PFSK-1 (cell line): ENCODE results near the gene NLN.

Experiments used
- POLR2AphosphoS5 ChIP-seq: IDR thresholded peaks from 2 replicates; pipeline ENCODE4 v1.6.1; 2012; ENCODE audit warnings: low read depth, mild to moderate bottlenecking, control low read depth, low read length, moderate library complexity
- SIN3A ChIP-seq: IDR thresholded peaks from 2 replicates; pipeline ENCODE4 v1.6.1; 2012; ENCODE audit warnings: mild to moderate bottlenecking, low read length, moderate library complexity, borderline replicate concordance; ENCODE audit not compliant: insufficient read depth
- TAF1 ChIP-seq: IDR thresholded peaks from 2 replicates; pipeline ENCODE4 v1.6.1; 2012; ENCODE audit warnings: low read length, control low read depth, borderline replicate concordance; ENCODE audit not compliant: insufficient read depth
- TF ChIP-seq, protein P1 (sequence below), 2 experiments: IDR thresholded peaks; 2 replicates each; pipeline versions ENCODE4 v1.6.1 to v1.8.0; 2011 to 2012; ENCODE audit warnings: low read depth in 2 of 2, low read length in 2 of 2, control low read depth in 1 of 2, inconsistent platforms in 1 of 2, mild to moderate bottlenecking in 1 of 2, moderate library complexity in 1 of 2; ENCODE audit not compliant: insufficient read depth in 1 of 2

DNA sequence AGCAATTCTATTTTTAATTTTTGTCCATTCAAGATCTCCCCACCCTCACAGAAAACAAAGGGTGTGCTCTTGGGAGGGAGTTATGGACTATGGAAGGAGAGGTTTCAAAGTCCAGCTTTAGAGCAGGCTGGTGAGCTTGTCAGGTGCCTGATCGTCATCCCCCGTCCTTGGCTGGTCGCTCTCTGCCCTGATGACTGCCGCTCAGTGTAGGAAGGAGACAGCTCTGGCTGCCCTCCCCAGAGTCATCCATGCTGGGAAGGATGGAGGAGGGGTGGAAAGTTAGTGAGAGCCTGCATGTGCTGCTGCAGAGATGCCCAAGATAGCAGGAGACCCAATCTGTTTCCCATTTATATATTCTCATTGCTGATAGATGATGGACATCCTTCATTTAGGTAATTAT, 96.6 kb downstream of the NLN start:
- no peak for TF ChIP-seq SIN3A
- TF ChIP-seq TAF1 = no peak
- no peak for TF ChIP-seq POLR2AphosphoS5
- TF ChIP-seq, protein P1, sequence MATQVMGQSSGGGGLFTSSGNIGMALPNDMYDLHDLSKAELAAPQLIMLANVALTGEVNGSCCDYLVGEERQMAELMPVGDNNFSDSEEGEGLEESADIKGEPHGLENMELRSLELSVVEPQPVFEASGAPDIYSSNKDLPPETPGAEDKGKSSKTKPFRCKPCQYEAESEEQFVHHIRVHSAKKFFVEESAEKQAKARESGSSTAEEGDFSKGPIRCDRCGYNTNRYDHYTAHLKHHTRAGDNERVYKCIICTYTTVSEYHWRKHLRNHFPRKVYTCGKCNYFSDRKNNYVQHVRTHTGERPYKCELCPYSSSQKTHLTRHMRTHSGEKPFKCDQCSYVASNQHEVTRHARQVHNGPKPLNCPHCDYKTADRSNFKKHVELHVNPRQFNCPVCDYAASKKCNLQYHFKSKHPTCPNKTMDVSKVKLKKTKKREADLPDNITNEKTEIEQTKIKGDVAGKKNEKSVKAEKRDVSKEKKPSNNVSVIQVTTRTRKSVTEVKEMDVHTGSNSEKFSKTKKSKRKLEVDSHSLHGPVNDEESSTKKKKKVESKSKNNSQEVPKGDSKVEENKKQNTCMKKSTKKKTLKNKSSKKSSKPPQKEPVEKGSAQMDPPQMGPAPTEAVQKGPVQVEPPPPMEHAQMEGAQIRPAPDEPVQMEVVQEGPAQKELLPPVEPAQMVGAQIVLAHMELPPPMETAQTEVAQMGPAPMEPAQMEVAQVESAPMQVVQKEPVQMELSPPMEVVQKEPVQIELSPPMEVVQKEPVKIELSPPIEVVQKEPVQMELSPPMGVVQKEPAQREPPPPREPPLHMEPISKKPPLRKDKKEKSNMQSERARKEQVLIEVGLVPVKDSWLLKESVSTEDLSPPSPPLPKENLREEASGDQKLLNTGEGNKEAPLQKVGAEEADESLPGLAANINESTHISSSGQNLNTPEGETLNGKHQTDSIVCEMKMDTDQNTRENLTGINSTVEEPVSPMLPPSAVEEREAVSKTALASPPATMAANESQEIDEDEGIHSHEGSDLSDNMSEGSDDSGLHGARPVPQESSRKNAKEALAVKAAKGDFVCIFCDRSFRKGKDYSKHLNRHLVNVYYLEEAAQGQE (IDR thresholded peaks at IDR 0.05; ENCODE audit: insufficient read depth in 1 of 2, low read depth in 2 of 2, low read length in 2 of 2) = no peak
